Endometrial microvascular endothelial cells (primary cell): ENCODE measurements around the gene MORN4. TPM values are rescaled to one million over a fixed set of nuclear protein-coding genes. Genes with fewer than 3 reads are reported as not detected.

ENCODE experiments used
- total RNA-seq: library from RNA; depleted of rRNA; stranded (reverse); fragments of >200 nt; gene quantifications from one replicate; pipeline ENCODE4 v1.2.3, GENCODE V29; 2015; ENCODE audit errors: inconsistent ontology term

The MORN4 gene
- total RNA-seq, 1 donor from 2014 or later: 4.7 TPM

Other genes starting within 250 kb of the MORN4 start
- gene RRP12, start 232.2 kb downstream of the MORN4 start, total RNA-seq: 27.9 TPM
- gene PGAM1, start 207.3 kb downstream of the MORN4 start, total RNA-seq: 735 TPM
- 76.7 TPM for gene EXOSC1, start 187.5 kb downstream of the MORN4 start, total RNA-seq
- gene ZDHHC16, start 187.3 kb downstream of the MORN4 start, total RNA-seq: 62.8 TPM
- 91.4 TPM for gene MMS19, start 135.1 kb downstream of the MORN4 start, total RNA-seq
- gene UBTD1, start 134.6 kb downstream of the MORN4 start, total RNA-seq: 34.5 TPM
- gene ANKRD2, start 60.7 kb downstream of the MORN4 start, total RNA-seq: 2.5 TPM
- 0.37 TPM for gene HOGA1, start 49.1 kb downstream of the MORN4 start, total RNA-seq
- not detected for gene C10orf62, start 43.8 kb downstream of the MORN4 start, total RNA-seq
- gene PI4K2A, start 7.2 kb upstream of the MORN4 start, total RNA-seq: 24.6 TPM
- 3.6 TPM for gene AVPI1, start 53.7 kb upstream of the MORN4 start, total RNA-seq
- gene MARVELD1, start 80.2 kb upstream of the MORN4 start, total RNA-seq: 35.1 TPM
- 10.3 TPM for gene ZFYVE27, start 103.6 kb upstream of the MORN4 start, total RNA-seq
- gene SFRP5, start 138.5 kb upstream of the MORN4 start, total RNA-seq: not detected
- gene GOLGA7B, start 216.3 kb upstream of the MORN4 start, total RNA-seq: not detected